Measurements from ENCODE around the gene CYP4F3. TPM values are rescaled to one million over a fixed set of nuclear protein-coding genes. Genes with fewer than 3 reads are reported as not detected.

The CYP4F3 gene
- total RNA-seq, 2 experiments from 2014 or later = not detected

- H3K9me2 ChIP-seq (ENCODE audit: insufficient read depth, low read length) = no peaks in the 10 kb centered on the region
Observed at GRCh38 chr19:15635016-15635805, 5.5 kb upstream of the CYP4F3 start.

GRCh38 chr19:15636026-15636425 lies 4.7 kb upstream of the CYP4F3 start:
- Histone ChIP-seq H3K27ac (ENCODE audit: low read depth, low read length, poor library complexity, severe bottlenecking) (no peak overlapping the region), H3K36me3 (ENCODE audit: insufficient read depth, low read length) (no peaks in the 10 kb centered on the region), H2AFZ (ENCODE audit: low read length) (no peak overlapping the region), H3K4me1 (ENCODE audit: insufficient read depth, low read length, poor library complexity, severe bottlenecking) (no peaks in the 10 kb centered on the region), H3K4me2 (ENCODE audit: low read length) (no peak overlapping the region), H4K20me1 (ENCODE audit: insufficient read depth, low read length) (no peaks in the 10 kb centered on the region), H3K9me3 (ENCODE audit: low read length) (no peaks in the 10 kb centered on the region), H3K79me2 (ENCODE audit: insufficient read depth, low read depth, low read length) (no peaks in the 10 kb centered on the region), H3K4me3 (ENCODE audit: low read depth, low read length, poor library complexity, severe bottlenecking) (no peak overlapping the region), H3K9me2 (ENCODE audit: insufficient read depth, low read length) (no peaks in the 10 kb centered on the region)
- no peak for TF ChIP-seq CTCF (conservative IDR thresholded peaks at IDR 0.05; ENCODE audit: low read length)
- TF ChIP-seq EZH2phosphoT487 (IDR thresholded peaks at IDR 0.05; ENCODE audit: borderline replicate concordance, low read depth, low read length) = no peak
- ChIA-PET POLR2A (interaction anchor here (0.7 kb wide), 1 partner anchor 478 kb away, joined by 3 read pairs; no protein-coding TSS in a partner anchor), CTCF (ENCODE audit: unreplicated experiment) (no interaction called here)
- intact Hi-C loops (cut with micrococcal nuclease; ENCODE audit: unreplicated experiment) = no loop called here
- no TSS peak for BruUV-seq (replicated peaks)
- no peak for DNase-seq (ENCODE audit: low spot score)

More at GRCh38 chr19:15635016-15635805, 5.5 kb upstream of the CYP4F3 start:
- Histone ChIP-seq H4K20me1 (ENCODE audit: insufficient read depth, low read length) (no peaks in the 10 kb centered on the region), H2AFZ (ENCODE audit: low read length) (no peak overlapping the region), H3K9me3 (ENCODE audit: low read length) (no peaks in the 10 kb centered on the region), H3K79me2 (ENCODE audit: insufficient read depth, low read depth, low read length) (no peaks in the 10 kb centered on the region), H3K36me3 (ENCODE audit: insufficient read depth, low read length) (no peaks in the 10 kb centered on the region), H3K4me1 (ENCODE audit: insufficient read depth, low read length, poor library complexity, severe bottlenecking) (no peaks in the 10 kb centered on the region), H3K4me2 (ENCODE audit: low read length) (no peak overlapping the region), H3K4me3 (ENCODE audit: low read depth, low read length, poor library complexity, severe bottlenecking) (no peak overlapping the region), H3K27ac (ENCODE audit: low read depth, low read length, poor library complexity, severe bottlenecking) (no peak overlapping the region)
- CTCF ChIA-PET (ENCODE audit: unreplicated experiment) = no interaction called here
- intact Hi-C loops (cut with micrococcal nuclease; ENCODE audit: unreplicated experiment) = no loop called here
- POLR2A ChIA-PET = no interaction called here
- BruUV-seq (replicated peaks) = no TSS peak
- no peak for TF ChIP-seq EZH2phosphoT487 (IDR thresholded peaks at IDR 0.05; ENCODE audit: borderline replicate concordance, low read depth, low read length)
- no peak for TF ChIP-seq CTCF (conservative IDR thresholded peaks at IDR 0.05; ENCODE audit: low read length)
- DNase-seq (ENCODE audit: low spot score) = no peak

GRCh38 chr19:15639596-15639995 lies 1.1 kb upstream of the CYP4F3 start:
- Histone ChIP-seq H3K4me2 (ENCODE audit: low read length) (no peak overlapping the region), H3K27ac (ENCODE audit: low read depth, low read length, poor library complexity, severe bottlenecking) (no peak overlapping the region), H3K4me3 (ENCODE audit: low read depth, low read length, poor library complexity, severe bottlenecking) (no peak overlapping the region), H2AFZ (ENCODE audit: low read length) (no peak overlapping the region), H3K9me2 (ENCODE audit: insufficient read depth, low read length) (no peaks in the 10 kb centered on the region), H3K9me3 (ENCODE audit: low read length) (no peaks in the 10 kb centered on the region), H4K20me1 (ENCODE audit: insufficient read depth, low read length) (no peaks in the 10 kb centered on the region), H3K79me2 (ENCODE audit: insufficient read depth, low read depth, low read length) (no peaks in the 10 kb centered on the region), H3K4me1 (ENCODE audit: insufficient read depth, low read length, poor library complexity, severe bottlenecking) (no peaks in the 10 kb centered on the region), H3K36me3 (ENCODE audit: insufficient read depth, low read length) (no peaks in the 10 kb centered on the region)
- POLR2A ChIA-PET = no interaction called here
- intact Hi-C loops (cut with micrococcal nuclease; ENCODE audit: unreplicated experiment) = no loop called here
- BruUV-seq (replicated peaks) = no TSS peak
- no peak for DNase-seq (ENCODE audit: low spot score)
- CTCF ChIA-PET (ENCODE audit: unreplicated experiment) = no interaction called here
- TF ChIP-seq EZH2phosphoT487 (IDR thresholded peaks at IDR 0.05; ENCODE audit: borderline replicate concordance, low read depth, low read length) (no peak), CTCF (conservative IDR thresholded peaks at IDR 0.05; ENCODE audit: low read length) (no peak)

Measured in OCI-LY7 (cell line).